PC-3 (cell line): ENCODE measurements around the gene IQGAP1.

ENCODE experiments used
- EZH2 ChIP-seq: fragments of 300-600 bp; sonication (generic); IDR thresholded peaks from one replicate; pipeline ENCODE4 v1.6.1; 2017; ENCODE audit warnings: antibody characterized with exemption, mild to moderate bottlenecking, low read length; ENCODE audit not compliant: unreplicated experiment
- TF ChIP-seq, protein P1 (sequence below): fragments of 300-600 bp; sonication (generic); conservative IDR thresholded peaks from 2 replicates; pipeline ENCODE4 v1.5.1; 2017; ENCODE audit warnings: antibody characterized with exemption, low read depth, mild to moderate bottlenecking, low read length

DNA sequence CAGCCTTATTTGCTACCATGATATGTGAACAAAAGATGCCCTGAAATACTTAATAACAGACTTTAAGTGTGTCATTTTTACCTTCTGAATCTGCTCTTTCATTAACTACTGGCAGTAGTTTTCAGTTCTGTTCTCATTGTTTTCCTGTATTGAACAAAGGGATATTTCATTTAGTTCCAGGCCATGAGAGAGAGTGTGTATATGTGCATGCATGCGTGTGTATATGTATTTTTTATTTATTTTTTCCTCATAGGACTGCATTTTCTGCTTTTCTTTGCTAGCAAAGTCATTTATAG, 94.9 kb downstream of the IQGAP1 start:
- TF ChIP-seq, protein P1, sequence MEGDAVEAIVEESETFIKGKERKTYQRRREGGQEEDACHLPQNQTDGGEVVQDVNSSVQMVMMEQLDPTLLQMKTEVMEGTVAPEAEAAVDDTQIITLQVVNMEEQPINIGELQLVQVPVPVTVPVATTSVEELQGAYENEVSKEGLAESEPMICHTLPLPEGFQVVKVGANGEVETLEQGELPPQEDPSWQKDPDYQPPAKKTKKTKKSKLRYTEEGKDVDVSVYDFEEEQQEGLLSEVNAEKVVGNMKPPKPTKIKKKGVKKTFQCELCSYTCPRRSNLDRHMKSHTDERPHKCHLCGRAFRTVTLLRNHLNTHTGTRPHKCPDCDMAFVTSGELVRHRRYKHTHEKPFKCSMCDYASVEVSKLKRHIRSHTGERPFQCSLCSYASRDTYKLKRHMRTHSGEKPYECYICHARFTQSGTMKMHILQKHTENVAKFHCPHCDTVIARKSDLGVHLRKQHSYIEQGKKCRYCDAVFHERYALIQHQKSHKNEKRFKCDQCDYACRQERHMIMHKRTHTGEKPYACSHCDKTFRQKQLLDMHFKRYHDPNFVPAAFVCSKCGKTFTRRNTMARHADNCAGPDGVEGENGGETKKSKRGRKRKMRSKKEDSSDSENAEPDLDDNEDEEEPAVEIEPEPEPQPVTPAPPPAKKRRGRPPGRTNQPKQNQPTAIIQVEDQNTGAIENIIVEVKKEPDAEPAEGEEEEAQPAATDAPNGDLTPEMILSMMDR: no peak
- TF ChIP-seq EZH2: no peak
